AG09309 (cell line): Measurements from ENCODE around the gene TCN1.

Experiments
- DNase-seq: peaks from one replicate; pipeline ENCODE4 v3.0.0-alpha.2; 2010; ENCODE audit warnings: low read depth
- H3K4me3 ChIP-seq: 2 replicates; pipeline ENCODE4 v1.5.1; 2011; ENCODE audit warnings: mild to moderate bottlenecking, low read depth, low read length, moderate library complexity; ENCODE audit not compliant: control insufficient read depth
- CTCF ChIP-seq: IDR thresholded peaks from 2 replicates; pipeline ENCODE4 v1.5.1; 2011; ENCODE audit warnings: mild to moderate bottlenecking, low read depth, low read length, inconsistent platforms; ENCODE audit not compliant: insufficient read depth, control insufficient read depth; ENCODE audit errors: missing control alignments

TCN1 gene

DNA sequence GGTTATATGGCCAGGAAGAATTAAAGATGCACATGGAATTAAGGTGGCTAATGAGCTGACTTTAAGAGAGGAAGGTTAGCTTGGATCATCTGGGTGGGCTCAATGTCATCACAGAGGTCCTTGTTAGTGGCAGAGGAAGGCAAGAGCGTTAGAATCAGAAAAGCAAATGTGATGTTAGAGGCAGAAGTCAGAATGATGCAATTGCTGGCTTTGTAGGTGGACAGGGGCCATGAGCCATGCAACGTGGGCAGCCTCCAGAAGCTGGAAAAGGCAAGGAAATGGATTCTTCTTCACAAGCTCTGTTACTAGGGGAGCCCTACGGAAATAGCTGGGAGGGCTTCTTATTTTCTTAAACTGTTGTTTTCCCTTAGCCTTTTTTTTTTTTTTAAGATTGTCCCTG is 18.7 kb downstream of the TCN1 start:
- no peak overlapping the region for H3K4me3 ChIP-seq
- TF ChIP-seq CTCF, result no peak
- no peak for DNase-seq

GRCh38 chr11:59846556-59846955 is 19.7 kb downstream of the TCN1 start:
- H3K4me3 ChIP-seq, result no peak overlapping the region
- no peak for TF ChIP-seq CTCF

DNA sequence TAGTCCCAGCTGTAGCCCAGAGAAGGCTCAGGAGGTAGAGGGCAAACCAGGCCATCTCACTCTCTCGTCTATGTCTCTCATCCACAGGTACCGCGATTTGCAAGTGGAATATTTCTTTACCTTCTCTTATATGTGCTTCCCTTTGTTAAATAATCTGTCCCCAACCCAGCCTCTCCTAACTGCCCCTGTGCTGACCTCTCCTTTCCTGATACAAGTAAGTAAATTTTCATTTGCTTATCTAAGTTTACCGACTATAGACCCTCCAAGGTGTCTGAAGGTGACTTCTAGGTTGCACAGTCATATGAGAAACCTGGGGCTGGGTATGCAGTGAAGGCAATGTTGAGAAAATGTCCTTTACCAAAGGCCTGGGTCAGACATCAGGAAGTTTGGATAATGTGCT is 20.9 kb downstream of the TCN1 start, which contains the start of gene CBLIF:
CBLIF (minus strand) TSS at position 101 of the 400 bp plus-strand sequence; CDS start at position 55, 46 bp downstream.
- no peak within 1 kb of the TSS for H3K4me3 ChIP-seq
- no peak for TF ChIP-seq CTCF
- DNase-seq, result no peak

More at GRCh38 chr11:59846556-59846955, 19.7 kb downstream of the TCN1 start:
- DNase-seq, result no peak

- no peak for TF ChIP-seq CTCF
- no peak for DNase-seq
- no peak overlapping the region for H3K4me3 ChIP-seq
Observed at GRCh38 chr11:59842316-59842715, 24.0 kb downstream of the TCN1 start.

- TF ChIP-seq CTCF, result no peak
- no peak for DNase-seq
- H3K4me3 ChIP-seq, result no peak overlapping the region
Observed at GRCh38 chr11:59841514-59841913, 24.8 kb downstream of the TCN1 start.

DNA sequence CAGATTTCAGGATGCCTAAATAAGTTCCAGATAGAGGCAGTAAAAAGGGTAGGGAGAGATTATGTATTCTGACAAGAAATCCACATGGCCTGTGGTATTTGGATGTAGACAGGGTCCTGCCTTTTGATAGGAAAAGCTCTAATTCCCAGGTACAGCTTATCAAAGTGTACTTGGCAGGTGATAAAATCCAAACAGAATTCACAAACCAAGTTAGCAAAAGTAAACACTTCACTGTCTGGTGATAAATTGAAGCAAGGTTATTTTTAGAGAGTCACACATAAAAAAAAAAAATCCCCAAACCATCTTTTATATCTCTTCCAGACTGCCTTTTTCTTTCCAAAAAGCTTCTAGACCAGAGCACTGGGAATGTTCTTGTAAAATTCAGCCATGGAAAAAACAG is 26.7 kb downstream of the TCN1 start:
- DNase-seq, result no peak
- no peak for TF ChIP-seq CTCF

GRCh38 chr11:59833602-59834001 is 32.7 kb downstream of the TCN1 start:
- no peak for TF ChIP-seq CTCF

More for the DNA sequence above, 26.7 kb downstream of the TCN1 start:
- no peak overlapping the region for H3K4me3 ChIP-seq

More at GRCh38 chr11:59833602-59834001, 32.7 kb downstream of the TCN1 start:
- no peak overlapping the region for H3K4me3 ChIP-seq
- no peak for DNase-seq
